ENCODE data around the gene GPSM3.

DNA sequence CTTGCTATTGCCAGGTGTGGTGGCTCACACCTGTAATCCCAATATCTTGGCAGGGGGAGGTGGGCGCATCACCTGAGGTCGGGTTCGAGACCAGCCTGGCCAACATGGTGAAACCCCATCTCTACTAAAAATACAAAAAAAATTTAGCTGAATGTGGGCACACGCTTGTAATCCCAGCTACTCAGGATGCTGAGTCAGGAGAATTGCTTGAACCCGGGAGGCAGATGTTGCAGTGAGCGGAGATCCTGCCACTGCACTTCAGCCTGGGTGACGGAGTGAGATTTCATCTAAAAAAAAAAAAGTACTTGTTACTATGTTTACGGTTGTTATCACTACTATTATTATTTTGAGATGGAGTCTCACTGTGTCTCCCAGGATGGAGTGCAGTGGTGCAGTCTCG, 35.6 kb downstream of the GPSM3 start:
- TF ChIP-seq, protein P1, sequence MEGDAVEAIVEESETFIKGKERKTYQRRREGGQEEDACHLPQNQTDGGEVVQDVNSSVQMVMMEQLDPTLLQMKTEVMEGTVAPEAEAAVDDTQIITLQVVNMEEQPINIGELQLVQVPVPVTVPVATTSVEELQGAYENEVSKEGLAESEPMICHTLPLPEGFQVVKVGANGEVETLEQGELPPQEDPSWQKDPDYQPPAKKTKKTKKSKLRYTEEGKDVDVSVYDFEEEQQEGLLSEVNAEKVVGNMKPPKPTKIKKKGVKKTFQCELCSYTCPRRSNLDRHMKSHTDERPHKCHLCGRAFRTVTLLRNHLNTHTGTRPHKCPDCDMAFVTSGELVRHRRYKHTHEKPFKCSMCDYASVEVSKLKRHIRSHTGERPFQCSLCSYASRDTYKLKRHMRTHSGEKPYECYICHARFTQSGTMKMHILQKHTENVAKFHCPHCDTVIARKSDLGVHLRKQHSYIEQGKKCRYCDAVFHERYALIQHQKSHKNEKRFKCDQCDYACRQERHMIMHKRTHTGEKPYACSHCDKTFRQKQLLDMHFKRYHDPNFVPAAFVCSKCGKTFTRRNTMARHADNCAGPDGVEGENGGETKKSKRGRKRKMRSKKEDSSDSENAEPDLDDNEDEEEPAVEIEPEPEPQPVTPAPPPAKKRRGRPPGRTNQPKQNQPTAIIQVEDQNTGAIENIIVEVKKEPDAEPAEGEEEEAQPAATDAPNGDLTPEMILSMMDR (conservative IDR thresholded peaks at IDR 0.05 in 1 of 2, IDR thresholded peaks at IDR 0.05 in 1 of 2; ENCODE audit: low read depth in 1 of 2, low read length in 2 of 2) = no peak
- TF ChIP-seq EZH2 (IDR thresholded peaks at IDR 0.05; ENCODE audit: low read length, missing control alignments) = no peak
